Hepatocyte (in vitro differentiated cells): ENCODE data around the gene PPP2R1A. TPM values are rescaled to one million over a fixed set of nuclear protein-coding genes. Genes with fewer than 3 reads are reported as not detected.
A peak's percentile ranks its signal among the peaks of the same experiment; 100 is the strongest.

Experiments used
- DNase-seq: peaks from one replicate; pipeline ENCODE4 v3.0.0-alpha.2; 2016; ENCODE audit warnings: low spot score
- H2AFZ ChIP-seq: fragments of 200-600 bp; sonication (generic); 2 replicates; pipeline ENCODE4 v1.6.0; 2016; ENCODE audit warnings: antibody characterized with exemption, mild to moderate bottlenecking
- H3K27ac ChIP-seq: fragments of 200-600 bp; sonication (generic); 2 replicates; pipeline ENCODE4 v1.5.1; 2016; ENCODE audit warnings: mild to moderate bottlenecking
- H3K27me3 ChIP-seq: fragments of 200-600 bp; sonication (generic); 2 replicates; pipeline ENCODE4 v1.6.1; 2016
- H3K36me3 ChIP-seq: fragments of 200-600 bp; sonication (generic); replicated peaks from 2 replicates; pipeline ENCODE4 v1.5.1; 2016; ENCODE audit warnings: low read depth; ENCODE audit not compliant: insufficient read depth
- H3K4me1 ChIP-seq: fragments of 200-600 bp; sonication (generic); 2 replicates; pipeline ENCODE4 v1.5.1; 2016; ENCODE audit warnings: mild to moderate bottlenecking, moderate library complexity; ENCODE audit not compliant: insufficient read depth
- H3K4me2 ChIP-seq: fragments of 200-600 bp; sonication (generic); 2 replicates; pipeline ENCODE4 v1.6.0; 2016
- H3K4me3 ChIP-seq: fragments of 200-600 bp; sonication (generic); 2 replicates; pipeline ENCODE4 v1.5.1; 2016; ENCODE audit warnings: mild to moderate bottlenecking
- H3K79me2 ChIP-seq: fragments of 200-600 bp; sonication (generic); 2 replicates; pipeline ENCODE4 v1.6.0; 2017; ENCODE audit warnings: mild to moderate bottlenecking
- H3K9me2 ChIP-seq: fragments of 200-600 bp; sonication (generic); replicated peaks from 2 replicates; pipeline ENCODE4 v1.6.0; 2017; ENCODE audit warnings: mild to moderate bottlenecking; ENCODE audit not compliant: insufficient read depth
- H3K9me3 ChIP-seq: fragments of 200-600 bp; sonication (generic); 2 replicates; pipeline ENCODE4 v1.5.1; 2016; ENCODE audit warnings: low read depth, mild to moderate bottlenecking
- H4K20me1 ChIP-seq: fragments of 200-600 bp; sonication (generic); 2 replicates; pipeline ENCODE4 v1.6.0; 2016; ENCODE audit warnings: mild to moderate bottlenecking; ENCODE audit not compliant: insufficient read depth, poor library complexity, severe bottlenecking
- CTCF ChIP-seq: fragments of 200-600 bp; sonication (generic); IDR thresholded peaks from 2 replicates; pipeline ENCODE4 v1.5.1; 2016; ENCODE audit warnings: antibody characterized with exemption, mild to moderate bottlenecking; ENCODE audit not compliant: poor library complexity
- EZH2 ChIP-seq: fragments of 200-600 bp; sonication (generic); IDR thresholded peaks from 2 replicates; pipeline ENCODE4 v1.6.1; 2016; ENCODE audit warnings: antibody characterized with exemption, mild to moderate bottlenecking, borderline replicate concordance
- EZH2phosphoT487 ChIP-seq: fragments of 200-600 bp; sonication (generic); IDR thresholded peaks from one replicate; pipeline ENCODE4 v1.6.1; 2018; ENCODE audit warnings: antibody characterized with exemption, mild to moderate bottlenecking, low read depth, moderate library complexity; ENCODE audit not compliant: unreplicated experiment, severe bottlenecking
- WGBS: methylation state at CpG from one replicate; pipeline ENCODE4 v1.1.6; 2016; ENCODE audit warnings: low lambda C conversion rate; ENCODE audit errors: missing lambda C conversion rate; 5-methylcytosine and 5-hydroxymethylcytosine counted together
- polyA plus RNA-seq: library from polyadenylated mRNA; unstranded; fragments of >200 nt; fragmentation: Nextera tagmentation; extraction: Ambion mirVana; gene quantifications from 2 replicates; pipeline ENCODE4 v1.2.1, GENCODE V29; 2016
- total RNA-seq: library from RNA; depleted of rRNA; stranded (reverse); fragments of >200 nt; gene quantifications from 2 replicates; pipeline ENCODE4 v1.2.3, GENCODE V29; 2014

The PPP2R1A gene
- total and polyA plus RNA-seq, 2 experiments from 2014 or later = 181 to 283 TPM

- no peaks in the 10 kb centered on the region for H3K4me1 ChIP-seq
- no peaks in the 10 kb centered on the region for H3K9me2 ChIP-seq
- no peak for TF ChIP-seq CTCF
- no peak for TF ChIP-seq EZH2
- TF ChIP-seq EZH2phosphoT487 = no peak
- no peaks in the 10 kb centered on the region for H3K79me2 ChIP-seq
- H3K4me2 ChIP-seq = no peak overlapping the region
- H3K4me3 ChIP-seq = no peak overlapping the region
- H3K27me3 ChIP-seq = no peaks in the 10 kb centered on the region
- H4K20me1 ChIP-seq = no peaks in the 10 kb centered on the region
- H3K27ac ChIP-seq = no peak overlapping the region
- H3K36me3 ChIP-seq = no peaks in the 10 kb centered on the region
- no peak overlapping the region for H2AFZ ChIP-seq
- WGBS = 53% methylated on average over 10 of the region's 10 CpGs
- H3K9me3 ChIP-seq = no peaks in the 10 kb centered on the region
- no peak for DNase-seq
These were observed 13.3 kb upstream of the PPP2R1A start for GRCh38 chr19:52176574-52176973.

DNA sequence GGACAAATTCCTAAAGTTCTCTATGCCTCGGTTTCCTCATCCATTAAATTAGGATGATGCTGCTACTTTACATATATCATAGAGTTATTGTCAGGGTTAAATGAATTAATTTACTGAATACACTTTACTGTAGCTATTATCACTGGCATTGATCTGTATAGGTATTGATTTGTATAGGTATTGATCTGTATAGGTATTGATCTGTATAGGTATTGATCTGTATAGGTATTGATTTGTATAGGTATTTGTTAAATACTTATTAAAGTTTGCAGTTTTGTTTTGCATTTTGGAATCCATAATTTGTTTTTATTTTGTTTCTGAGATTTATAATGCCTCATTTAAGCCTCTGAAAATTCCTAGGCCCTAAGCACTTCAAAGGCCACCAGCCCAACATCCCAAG lies 2.4 kb upstream of the PPP2R1A start:
- TF ChIP-seq EZH2 = no peak
- TF ChIP-seq EZH2phosphoT487 = no peak
- no peak for TF ChIP-seq CTCF
- 97% methylated on average over 1 of the region's 1 CpG for whole genome bisulfite sequencing
- Histone ChIP-seq H3K9me3 (no peaks in the 10 kb centered on the region), H3K4me3 (no peak overlapping the region), H3K4me1 (peaks cover 19% of the 10 kb centered on the region), H4K20me1 (peaks cover 16% of the 10 kb centered on the region), H3K27me3 (no peaks in the 10 kb centered on the region), H3K79me2 (peaks cover 29% of the 10 kb centered on the region), H3K27ac (peak overlapping the region; percentile 62), H3K9me2 (no peaks in the 10 kb centered on the region), H2AFZ (no peak overlapping the region), H3K36me3 (no peaks in the 10 kb centered on the region), H3K4me2 (no peak overlapping the region)
- DNase-seq = no peak

- Histone ChIP-seq H3K9me3 (no peaks in the 10 kb centered on the region), H3K4me1 (peaks cover 19% of the 10 kb centered on the region), H2AFZ (peak overlapping the region; percentile 33), H3K4me3 (peak overlapping the region; percentile 18), H4K20me1 (peaks cover 32% of the 10 kb centered on the region), H3K79me2 (peaks cover 46% of the 10 kb centered on the region), H3K4me2 (peak overlapping the region; percentile 75), H3K27ac (peak overlapping the region; percentile 62), H3K27me3 (no peaks in the 10 kb centered on the region), H3K9me2 (no peaks in the 10 kb centered on the region), H3K36me3 (no peaks in the 10 kb centered on the region)
- WGBS = 8% methylated on average over 32 of the region's 32 CpGs
- TF ChIP-seq EZH2phosphoT487 (no peak), CTCF (peak; percentile 2), EZH2 (no peak)
- peak; percentile 73 for DNase-seq
These were observed 774 bp upstream of the PPP2R1A start for GRCh38 chr19:52188822-52189734.
